ENCODE data around the gene CNPY2.

DNA sequence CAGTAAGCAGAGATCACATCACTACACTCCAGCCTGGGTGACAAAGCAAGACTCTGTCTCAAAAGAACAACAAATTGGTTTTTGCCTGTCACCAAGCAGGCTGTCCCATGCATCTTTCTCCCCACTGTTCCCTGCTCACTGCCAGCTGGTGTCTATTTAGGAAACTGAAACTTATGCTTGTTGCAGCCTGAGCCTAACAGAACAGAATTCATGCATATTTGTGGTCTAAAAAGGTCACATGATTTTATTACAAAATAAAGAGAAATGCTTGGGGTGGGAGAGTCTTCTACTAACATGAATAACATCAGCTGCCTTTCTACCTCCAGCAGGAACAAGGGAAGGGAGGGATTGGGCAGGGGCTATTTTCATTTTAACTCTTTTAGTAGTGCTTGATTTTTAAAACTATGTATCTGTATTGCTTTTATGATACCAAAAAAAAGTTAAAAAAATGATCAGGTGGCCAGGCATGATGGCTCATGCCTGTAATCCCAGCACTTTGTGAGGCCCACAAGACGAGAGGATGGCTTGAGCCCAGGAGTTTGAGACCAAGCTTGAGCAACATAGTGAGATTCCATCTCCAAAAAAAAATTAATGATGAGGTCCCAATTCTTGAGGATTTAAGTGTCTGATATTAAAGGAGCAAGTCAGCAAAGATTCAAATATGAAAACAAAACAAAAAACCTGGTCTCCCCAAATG, 43.2 kb upstream of the CNPY2 start:
- TF ChIP-seq, protein P1, sequence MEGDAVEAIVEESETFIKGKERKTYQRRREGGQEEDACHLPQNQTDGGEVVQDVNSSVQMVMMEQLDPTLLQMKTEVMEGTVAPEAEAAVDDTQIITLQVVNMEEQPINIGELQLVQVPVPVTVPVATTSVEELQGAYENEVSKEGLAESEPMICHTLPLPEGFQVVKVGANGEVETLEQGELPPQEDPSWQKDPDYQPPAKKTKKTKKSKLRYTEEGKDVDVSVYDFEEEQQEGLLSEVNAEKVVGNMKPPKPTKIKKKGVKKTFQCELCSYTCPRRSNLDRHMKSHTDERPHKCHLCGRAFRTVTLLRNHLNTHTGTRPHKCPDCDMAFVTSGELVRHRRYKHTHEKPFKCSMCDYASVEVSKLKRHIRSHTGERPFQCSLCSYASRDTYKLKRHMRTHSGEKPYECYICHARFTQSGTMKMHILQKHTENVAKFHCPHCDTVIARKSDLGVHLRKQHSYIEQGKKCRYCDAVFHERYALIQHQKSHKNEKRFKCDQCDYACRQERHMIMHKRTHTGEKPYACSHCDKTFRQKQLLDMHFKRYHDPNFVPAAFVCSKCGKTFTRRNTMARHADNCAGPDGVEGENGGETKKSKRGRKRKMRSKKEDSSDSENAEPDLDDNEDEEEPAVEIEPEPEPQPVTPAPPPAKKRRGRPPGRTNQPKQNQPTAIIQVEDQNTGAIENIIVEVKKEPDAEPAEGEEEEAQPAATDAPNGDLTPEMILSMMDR (IDR thresholded peaks at IDR 0.05): no peak
- TF ChIP-seq POLR2A (IDR thresholded peaks at IDR 0.05): no peak
